ENCODE results near the gene ATP5F1E.

The ATP5F1E gene

GRCh38 chr20:59051666-59052185 lies 19.6 kb upstream of the ATP5F1E start:
- H3K79me2 ChIP-seq (ENCODE audit: insufficient read depth, low read length) = no peaks in the 10 kb centered on the region
- ATAC-seq (ENCODE audit: insufficient read depth, low read depth) = no peak
- no peak overlapping the region for H3K9ac ChIP-seq (ENCODE audit: low read depth, low read length)
- H2AFZ ChIP-seq (ENCODE audit: low read depth, low read length) = no peak overlapping the region
- H3K9me3 ChIP-seq (ENCODE audit: insufficient read depth, low read length, severe bottlenecking) = no peaks in the 10 kb centered on the region
- no peaks in the 10 kb centered on the region for H4K20me1 ChIP-seq (ENCODE audit: insufficient read depth, low read length)
- H3K4me1 ChIP-seq (ENCODE audit: insufficient read depth, low read length) = no peaks in the 10 kb centered on the region
- peaks cover 26% of the 10 kb centered on the region for H3K27me3 ChIP-seq (ENCODE audit: insufficient read depth, low read length, poor library complexity)
- TF ChIP-seq EZH2 (IDR thresholded peaks at IDR 0.05; ENCODE audit: borderline replicate concordance, low read depth, low read length, severe bottlenecking) (no peak), CTCF (IDR thresholded peaks at IDR 0.05; ENCODE audit: borderline replicate concordance, extremely low read depth, low read length, poor library complexity, severe bottlenecking) (no peak)
- H3K4me2 ChIP-seq (ENCODE audit: insufficient read depth, low read length) = no peak overlapping the region
- no peaks in the 10 kb centered on the region for H3K36me3 ChIP-seq (ENCODE audit: insufficient read depth, low read length)
- H3K4me3 ChIP-seq (ENCODE audit: low read depth in 1 of 2, low read length in 2 of 2) = no peak overlapping the region
- no peak overlapping the region for H3K27ac ChIP-seq (ENCODE audit: low read length)
- DNase-seq = no peak

DNA sequence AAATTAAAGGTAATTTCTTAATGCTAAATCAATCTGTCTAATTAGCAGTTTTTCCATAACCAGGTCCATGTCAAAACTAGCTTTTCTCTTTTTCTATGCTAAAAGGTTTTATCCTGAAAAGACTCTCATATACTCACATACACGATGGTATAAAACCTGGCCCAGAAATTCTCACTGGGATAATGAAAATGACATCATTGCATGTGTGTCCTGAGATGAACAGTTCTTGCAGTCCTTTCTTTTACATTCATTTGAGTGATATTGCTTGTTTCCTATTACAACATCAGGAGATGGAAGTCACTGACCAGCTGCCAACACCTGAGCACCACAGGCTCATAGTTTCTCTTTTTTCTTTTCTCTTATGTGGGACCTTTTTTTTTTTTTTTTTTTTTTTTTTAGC lies 18.3 kb upstream of the ATP5F1E start:
- no peaks in the 10 kb centered on the region for H3K36me3 ChIP-seq (ENCODE audit: insufficient read depth, low read length)
- H3K27me3 ChIP-seq (ENCODE audit: insufficient read depth, low read length, poor library complexity) = peaks cover 25% of the 10 kb centered on the region
- ATAC-seq (ENCODE audit: insufficient read depth, low read depth) (no peak), DNase-seq (no peak)
- TF ChIP-seq EZH2 (IDR thresholded peaks at IDR 0.05; ENCODE audit: borderline replicate concordance, low read depth, low read length, severe bottlenecking) = no peak
- TF ChIP-seq CTCF (IDR thresholded peaks at IDR 0.05; ENCODE audit: borderline replicate concordance, extremely low read depth, low read length, poor library complexity, severe bottlenecking) = no peak
- no peaks in the 10 kb centered on the region for H3K79me2 ChIP-seq (ENCODE audit: insufficient read depth, low read length)
- no peaks in the 10 kb centered on the region for H3K4me1 ChIP-seq (ENCODE audit: insufficient read depth, low read length)
- H3K27ac ChIP-seq (ENCODE audit: low read length) = no peak overlapping the region
- H4K20me1 ChIP-seq (ENCODE audit: insufficient read depth, low read length) = no peaks in the 10 kb centered on the region
- no peaks in the 10 kb centered on the region for H3K9me3 ChIP-seq (ENCODE audit: insufficient read depth, low read length, severe bottlenecking)
- H3K4me3 ChIP-seq (ENCODE audit: low read depth in 1 of 2, low read length in 2 of 2) = no peak overlapping the region
- H2AFZ ChIP-seq (ENCODE audit: low read depth, low read length) = no peak overlapping the region
- H3K4me2 ChIP-seq (ENCODE audit: insufficient read depth, low read length) = no peak overlapping the region
- no peak overlapping the region for H3K9ac ChIP-seq (ENCODE audit: low read depth, low read length)

DNA sequence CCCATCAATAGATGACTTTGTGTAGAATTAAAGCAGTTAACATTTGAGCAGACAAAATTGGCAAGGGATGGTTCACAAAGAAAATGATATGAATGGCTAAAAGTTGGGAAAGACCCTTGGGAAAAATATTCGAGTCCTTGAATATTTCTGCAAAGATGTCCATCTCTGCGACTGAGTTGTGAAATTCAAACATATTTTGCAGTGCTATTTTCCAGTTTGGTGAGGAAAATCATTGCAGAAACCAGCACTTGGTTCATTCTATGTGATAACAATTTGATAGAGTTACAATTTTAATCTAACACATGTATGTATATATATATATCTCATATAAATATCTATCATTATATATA lies 16.5 kb upstream of the ATP5F1E start:
- Histone ChIP-seq H4K20me1 (ENCODE audit: insufficient read depth, low read length) (no peaks in the 10 kb centered on the region), H3K9ac (ENCODE audit: low read depth, low read length) (no peak overlapping the region), H3K4me3 (ENCODE audit: low read depth in 1 of 2, low read length in 2 of 2) (no peak overlapping the region), H3K4me2 (ENCODE audit: insufficient read depth, low read length) (no peak overlapping the region), H3K36me3 (ENCODE audit: insufficient read depth, low read length) (no peaks in the 10 kb centered on the region), H2AFZ (ENCODE audit: low read depth, low read length) (no peak overlapping the region), H3K79me2 (ENCODE audit: insufficient read depth, low read length) (no peaks in the 10 kb centered on the region), H3K27me3 (ENCODE audit: insufficient read depth, low read length, poor library complexity) (peaks cover 25% of the 10 kb centered on the region), H3K9me3 (ENCODE audit: insufficient read depth, low read length, severe bottlenecking) (no peaks in the 10 kb centered on the region), H3K4me1 (ENCODE audit: insufficient read depth, low read length) (peaks cover under 1% of the 10 kb centered on the region; the same call in 1 of the 2 replicates), H3K27ac (ENCODE audit: low read length) (no peak overlapping the region)
- TF ChIP-seq EZH2 (IDR thresholded peaks at IDR 0.05; ENCODE audit: borderline replicate concordance, low read depth, low read length, severe bottlenecking) (no peak), CTCF (IDR thresholded peaks at IDR 0.05; ENCODE audit: borderline replicate concordance, extremely low read depth, low read length, poor library complexity, severe bottlenecking) (no peak)
- ATAC-seq (ENCODE audit: insufficient read depth, low read depth) (no peak), DNase-seq (no peak)
